ENCODE data around the gene ALPK3.

The ALPK3 gene

GRCh38 chr15:84908564-84908963 lies 91.4 kb downstream of the ALPK3 start:
- H3K27ac ChIP-seq (ENCODE audit: low read length): no peak overlapping the region
- H3K9me3 ChIP-seq (ENCODE audit: control insufficient read depth, insufficient read depth, low read length): no peaks in the 10 kb centered on the region
- no peaks in the 10 kb centered on the region for H3K36me3 ChIP-seq (ENCODE audit: control insufficient read depth, insufficient read depth, low read length)
- no CpG with 5 or more reads among the region's 13 CpGs for WGBS (ENCODE audit: insufficient coverage, insufficient read length)
- no peak for DNase-seq (ENCODE audit: low read depth, low spot score)
- no peak overlapping the region for H3K4me3 ChIP-seq (ENCODE audit: low read length)
- H3K4me1 ChIP-seq (ENCODE audit: control insufficient read depth, insufficient read depth, low read length): no peaks in the 10 kb centered on the region
- H3K27me3 ChIP-seq (ENCODE audit: control insufficient read depth, insufficient read depth, low read length): no peaks in the 10 kb centered on the region

GRCh38 chr15:84909029-84909428 lies 91.9 kb downstream of the ALPK3 start:
- H3K27me3 ChIP-seq (ENCODE audit: control insufficient read depth, insufficient read depth, low read length): no peaks in the 10 kb centered on the region
- no peak overlapping the region for H3K4me3 ChIP-seq (ENCODE audit: low read length)
- DNase-seq (ENCODE audit: low read depth, low spot score): no peak
- no peak overlapping the region for H3K27ac ChIP-seq (ENCODE audit: low read length)
- no peaks in the 10 kb centered on the region for H3K4me1 ChIP-seq (ENCODE audit: control insufficient read depth, insufficient read depth, low read length)
- H3K36me3 ChIP-seq (ENCODE audit: control insufficient read depth, insufficient read depth, low read length): no peaks in the 10 kb centered on the region
- WGBS (ENCODE audit: insufficient coverage, insufficient read length): 100% methylated on average over 1 of the region's 3 CpGs
- H3K9me3 ChIP-seq (ENCODE audit: control insufficient read depth, insufficient read depth, low read length): no peaks in the 10 kb centered on the region

- H3K4me1 ChIP-seq (ENCODE audit: control insufficient read depth, insufficient read depth, low read length): no peaks in the 10 kb centered on the region
- no peaks in the 10 kb centered on the region for H3K36me3 ChIP-seq (ENCODE audit: control insufficient read depth, insufficient read depth, low read length)
- H3K27ac ChIP-seq (ENCODE audit: low read length): no peak overlapping the region
- no CpG with 5 or more reads among the region's 4 CpGs for WGBS (ENCODE audit: insufficient coverage, insufficient read length)
- no peak for DNase-seq (ENCODE audit: low read depth, low spot score)
- H3K9me3 ChIP-seq (ENCODE audit: control insufficient read depth, insufficient read depth, low read length): no peaks in the 10 kb centered on the region
- no peaks in the 10 kb centered on the region for H3K27me3 ChIP-seq (ENCODE audit: control insufficient read depth, insufficient read depth, low read length)
- H3K4me3 ChIP-seq (ENCODE audit: low read length): no peak overlapping the region
These were observed 92.6 kb downstream of the ALPK3 start for GRCh38 chr15:84909782-84910181.

GRCh38 chr15:84910928-84911623 lies 93.9 kb downstream of the ALPK3 start:
- whole genome bisulfite sequencing (ENCODE audit: insufficient coverage, insufficient read length): no CpG with 5 or more reads among the region's 17 CpGs

GRCh38 chr15:84911879-84912660 lies 94.9 kb downstream of the ALPK3 start:
- no peaks in the 10 kb centered on the region for H3K9me3 ChIP-seq (ENCODE audit: control insufficient read depth, insufficient read depth, low read length)
- H3K4me1 ChIP-seq (ENCODE audit: control insufficient read depth, insufficient read depth, low read length): no peaks in the 10 kb centered on the region
- no peaks in the 10 kb centered on the region for H3K27me3 ChIP-seq (ENCODE audit: control insufficient read depth, insufficient read depth, low read length)
- H3K27ac ChIP-seq (ENCODE audit: low read length): no peak overlapping the region
- no CpG with 5 or more reads among the region's 6 CpGs for WGBS (ENCODE audit: insufficient coverage, insufficient read length)
- H3K36me3 ChIP-seq (ENCODE audit: control insufficient read depth, insufficient read depth, low read length): no peaks in the 10 kb centered on the region
- DNase-seq (ENCODE audit: low read depth, low spot score): no peak
- H3K4me3 ChIP-seq (ENCODE audit: low read length): no peak overlapping the region

More at GRCh38 chr15:84910928-84911623, 93.9 kb downstream of the ALPK3 start:
- Histone ChIP-seq H3K27ac (ENCODE audit: low read length) (no peak overlapping the region), H3K9me3 (ENCODE audit: control insufficient read depth, insufficient read depth, low read length) (no peaks in the 10 kb centered on the region), H3K36me3 (ENCODE audit: control insufficient read depth, insufficient read depth, low read length) (no peaks in the 10 kb centered on the region), H3K4me1 (ENCODE audit: control insufficient read depth, insufficient read depth, low read length) (no peaks in the 10 kb centered on the region), H3K27me3 (ENCODE audit: control insufficient read depth, insufficient read depth, low read length) (no peaks in the 10 kb centered on the region), H3K4me3 (ENCODE audit: low read length) (no peak overlapping the region)
- DNase-seq (ENCODE audit: low read depth, low spot score): no peak

GRCh38 chr15:84913360-84913723 lies 96.2 kb downstream of the ALPK3 start:
- no peaks in the 10 kb centered on the region for H3K36me3 ChIP-seq (ENCODE audit: control insufficient read depth, insufficient read depth, low read length)
- DNase-seq (ENCODE audit: low read depth, low spot score): no peak
- no peaks in the 10 kb centered on the region for H3K4me1 ChIP-seq (ENCODE audit: control insufficient read depth, insufficient read depth, low read length)
- no peaks in the 10 kb centered on the region for H3K9me3 ChIP-seq (ENCODE audit: control insufficient read depth, insufficient read depth, low read length)
- no CpG with 5 or more reads among the region's 2 CpGs for WGBS (ENCODE audit: insufficient coverage, insufficient read length)
- no peaks in the 10 kb centered on the region for H3K27me3 ChIP-seq (ENCODE audit: control insufficient read depth, insufficient read depth, low read length)
- no peak overlapping the region for H3K27ac ChIP-seq (ENCODE audit: low read length)
- no peak overlapping the region for H3K4me3 ChIP-seq (ENCODE audit: low read length)

- H3K27ac ChIP-seq (ENCODE audit: low read length): no peak overlapping the region
These were observed 97.2 kb downstream of the ALPK3 start for GRCh38 chr15:84914351-84914750.

GRCh38 chr15:84914909-84915605 lies 97.9 kb downstream of the ALPK3 start:
- Histone ChIP-seq H3K4me3 (ENCODE audit: low read length) (no peak overlapping the region), H3K27ac (ENCODE audit: low read length) (no peak overlapping the region), H3K36me3 (ENCODE audit: control insufficient read depth, insufficient read depth, low read length) (no peaks in the 10 kb centered on the region), H3K27me3 (ENCODE audit: control insufficient read depth, insufficient read depth, low read length) (no peaks in the 10 kb centered on the region), H3K4me1 (ENCODE audit: control insufficient read depth, insufficient read depth, low read length) (no peaks in the 10 kb centered on the region), H3K9me3 (ENCODE audit: control insufficient read depth, insufficient read depth, low read length) (no peaks in the 10 kb centered on the region)
- WGBS (ENCODE audit: insufficient coverage, insufficient read length): no CpG with 5 or more reads among the region's 12 CpGs
- no peak for DNase-seq (ENCODE audit: low read depth, low spot score)

More at GRCh38 chr15:84914351-84914750, 97.2 kb downstream of the ALPK3 start:
- no CpG with 5 or more reads among the region's 5 CpGs for WGBS (ENCODE audit: insufficient coverage, insufficient read length)
- DNase-seq (ENCODE audit: low read depth, low spot score): no peak
- no peaks in the 10 kb centered on the region for H3K36me3 ChIP-seq (ENCODE audit: control insufficient read depth, insufficient read depth, low read length)
- H3K9me3 ChIP-seq (ENCODE audit: control insufficient read depth, insufficient read depth, low read length): no peaks in the 10 kb centered on the region
- no peak overlapping the region for H3K4me3 ChIP-seq (ENCODE audit: low read length)
- H3K4me1 ChIP-seq (ENCODE audit: control insufficient read depth, insufficient read depth, low read length): no peaks in the 10 kb centered on the region
- no peaks in the 10 kb centered on the region for H3K27me3 ChIP-seq (ENCODE audit: control insufficient read depth, insufficient read depth, low read length)

- no peaks in the 10 kb centered on the region for H3K4me1 ChIP-seq (ENCODE audit: control insufficient read depth, insufficient read depth, low read length)
- no peaks in the 10 kb centered on the region for H3K27me3 ChIP-seq (ENCODE audit: control insufficient read depth, insufficient read depth, low read length)
- H3K9me3 ChIP-seq (ENCODE audit: control insufficient read depth, insufficient read depth, low read length): no peaks in the 10 kb centered on the region
- H3K27ac ChIP-seq (ENCODE audit: low read length): no peak overlapping the region
- WGBS (ENCODE audit: insufficient coverage, insufficient read length): no CpG with 5 or more reads among the region's 3 CpGs
- no peak overlapping the region for H3K4me3 ChIP-seq (ENCODE audit: low read length)
- DNase-seq (ENCODE audit: low read depth, low spot score): no peak
- no peaks in the 10 kb centered on the region for H3K36me3 ChIP-seq (ENCODE audit: control insufficient read depth, insufficient read depth, low read length)
These were observed 98.4 kb downstream of the ALPK3 start for GRCh38 chr15:84915606-84915958.

GRCh38 chr15:84917452-84917851 lies 100.3 kb downstream of the ALPK3 start:
- WGBS (ENCODE audit: insufficient coverage, insufficient read length): no CpG with 5 or more reads among the region's 1 CpG
- Histone ChIP-seq H3K27ac (ENCODE audit: low read length) (no peak overlapping the region), H3K4me1 (ENCODE audit: control insufficient read depth, insufficient read depth, low read length) (no peaks in the 10 kb centered on the region), H3K36me3 (ENCODE audit: control insufficient read depth, insufficient read depth, low read length) (no peaks in the 10 kb centered on the region), H3K27me3 (ENCODE audit: control insufficient read depth, insufficient read depth, low read length) (no peaks in the 10 kb centered on the region), H3K9me3 (ENCODE audit: control insufficient read depth, insufficient read depth, low read length) (no peaks in the 10 kb centered on the region), H3K4me3 (ENCODE audit: low read length) (no peak overlapping the region)
- DNase-seq (ENCODE audit: low read depth, low spot score): no peak

All from iPS DF 6.9 (cell line).